HepG2 (cell line): ENCODE measurements around the gene EIF5B. TPM values are rescaled to one million over a fixed set of nuclear protein-coding genes. Genes with fewer than 3 reads are reported as not detected.

Source experiments
- ATAC-seq: fragments of 200-7000 bp; cut with Tn5 transposase; 3 replicates; pipeline ENCODE4 v1.9.1; 2020; ENCODE audit warnings: mild to moderate bottlenecking, moderate library complexity
- BruUV-seq: library from RNA; stranded (reverse); fragments of 400-500 nt; replicated peaks from 2 replicates; lab custom pipeline; 2021; lab: Mats Ljungman, UMichigan
- CTCF ChIA-PET: fragments of 300-600 bp; formaldehyde crosslinking; extraction: SDS; loops from one replicate; lab custom pipeline; 2021; ENCODE audit warnings: low total read pairs, inconsistent platforms, low intra/inter-chr PET ratio; lab: Yijun Ruan, JAX
- POLR2A ChIA-PET: fragments of 350-600 bp; sonication (Branson Sonifier 250); formaldehyde crosslinking; loops from one replicate; lab custom pipeline; 2020; ENCODE audit warnings: antibody characterized with exemption, inconsistent platforms; lab: Yijun Ruan, JAX
- DNase-seq: peaks from one replicate; pipeline ENCODE4 v3.0.0-alpha.2; 2015; ENCODE audit warnings: low spot score
- FAIRE-seq: peaks from 3 replicates; lab custom pipeline; 2011; peaks lifted over from hg19 to GRCh38; lab: Jason Lieb, UNC
- H2AFZ ChIP-seq: one replicate; pipeline ENCODE4 v1.6.1; 2011; ENCODE audit warnings: low read length, inconsistent platforms
- H3K27ac ChIP-seq: fragments of 300-600 bp; 3 replicates; pipeline ENCODE4 v1.8.0; 2011; ENCODE audit warnings: mixed run types, mild to moderate bottlenecking, mixed read lengths, low read length, inconsistent platforms; ENCODE audit not compliant: insufficient read depth; ENCODE audit errors: extremely low read length
- H3K27me3 ChIP-seq, 2 experiments: fragments of 200-600 bp in 1 of 2; 2 replicates in 1 of 2; 3 replicates in 1 of 2; pipeline versions ENCODE4 v1.6.0 to v1.8.0; 2011; ENCODE audit warnings: low read length in 2 of 2, mild to moderate bottlenecking in 2 of 2, moderate library complexity in 2 of 2, inconsistent platforms in 1 of 2; ENCODE audit not compliant: insufficient read depth in 2 of 2, control insufficient read depth in 1 of 2
- H3K36me3 ChIP-seq, 2 experiments: fragments of 200-600 bp in 1 of 2; replicated peaks in 1 of 2; 2 replicates in 1 of 2; 3 replicates in 1 of 2; pipeline versions ENCODE4 v1.5.1 to v1.8.0; 2011; ENCODE audit warnings: low read length in 2 of 2, inconsistent platforms in 1 of 2; ENCODE audit not compliant: insufficient read depth in 2 of 2, control insufficient read depth in 1 of 2
- H3K4me1 ChIP-seq: 2 replicates; pipeline ENCODE4 v1.5.1; 2012; ENCODE audit warnings: low read length, inconsistent platforms; ENCODE audit not compliant: insufficient read depth
- H3K4me2 ChIP-seq: 2 replicates; pipeline ENCODE4 v1.6.0; 2011; ENCODE audit warnings: low read depth, low read length, inconsistent platforms
- H3K4me3 ChIP-seq, 3 experiments: fragments of 200-600 bp in 1 of 3; sonication (generic), shearing (Covaris generic) in 1 of 3; replicated peaks in 1 of 3; 2 replicates each; pipeline ENCODE4 v1.5.1; 2011 to 2016; ENCODE audit warnings: low read length in 3 of 3, inconsistent platforms in 2 of 3, low read depth in 2 of 3, mild to moderate bottlenecking in 2 of 3, control low read depth in 1 of 3, mixed read lengths in 1 of 3; ENCODE audit not compliant: insufficient read depth in 1 of 3
- H3K79me2 ChIP-seq: one replicate; pipeline ENCODE4 v1.6.1; 2011; ENCODE audit warnings: low read length, inconsistent platforms; ENCODE audit not compliant: insufficient read depth
- H3K9ac ChIP-seq: 2 replicates; pipeline ENCODE4 v1.6.0; 2011; ENCODE audit warnings: mild to moderate bottlenecking, low read depth, low read length, inconsistent platforms; ENCODE audit not compliant: insufficient read depth
- H3K9me3 ChIP-seq: 2 replicates; pipeline ENCODE4 v1.5.1; 2012; ENCODE audit warnings: mild to moderate bottlenecking, low read length
- H4K20me1 ChIP-seq: 2 replicates; pipeline ENCODE4 v1.6.0; 2011; ENCODE audit warnings: inconsistent platforms, mild to moderate bottlenecking, low read length, moderate library complexity; ENCODE audit not compliant: insufficient read depth
- FLYWCH1 ChIP-seq: sonication (generic); formaldehyde crosslinking; IDR thresholded peaks from 2 replicates; pipeline ENCODE4 v1.8.1; 2023; ENCODE audit warnings: mild to moderate bottlenecking, missing genetic modification reagents
- JUND ChIP-seq: sonication (generic); formaldehyde crosslinking; IDR thresholded peaks from 2 replicates; pipeline ENCODE4 v1.8.0; 2022; ENCODE audit warnings: mild to moderate bottlenecking, missing genetic modification reagents
- NFIC ChIP-seq: IDR thresholded peaks from 2 replicates; pipeline ENCODE4 v1.6.1; 2012; ENCODE audit warnings: mild to moderate bottlenecking, low read length, inconsistent platforms
- SOX13 ChIP-seq, 3 experiments: fragments of 450-650 bp in 1 of 3; sonication (generic) in 1 of 3; formaldehyde crosslinking in 1 of 3; IDR thresholded peaks in 2 of 3; conservative IDR thresholded peaks in 1 of 3; 2 replicates each; pipeline versions ENCODE4 v1.5.0 to v1.6.1; 2016 to 2020; ENCODE audit warnings: antibody characterized with exemption in 1 of 3, mild to moderate bottlenecking in 1 of 3, missing compliant biosample characterization in 1 of 3, missing genetic modification reagents in 1 of 3, moderate library complexity in 1 of 3
- SP140L ChIP-seq: sonication (generic); formaldehyde crosslinking; IDR thresholded peaks from 2 replicates; pipeline ENCODE4 v1.4.0; 2020; ENCODE audit warnings: missing genetic modification reagents, borderline replicate concordance
- WGBS: methylation state at CpG from one replicate; pipeline ENCODE4 v1.1.6; 2017; ENCODE audit warnings: low lambda C conversion rate; 5-methylcytosine and 5-hydroxymethylcytosine counted together
- in situ Hi-C: cut with HindIII; loops from 2 replicates; pipeline ENCODE4 v1.10.0; 2017; ENCODE audit warnings: low pct_unique_long_range_greater_than_20kb; ENCODE audit not compliant: extremely low pct_ligation_motif_present
- intact Hi-C: fragments of 100-400 bp; cut with micrococcal nuclease; formaldehyde crosslinking; loops from one replicate; pipeline ENCODE4 v1.10.0; 2022; ENCODE audit not compliant: unreplicated experiment
- polyA plus RNA-seq, 8 experiments: library from polyadenylated mRNA; depleted of rRNA in 3 of 8; stranded (reverse) in 7 of 8; unstranded in 1 of 8; fragments of >200 nt; fragmentation: Illumina TruSeq in 4 of 8; extraction: Trizol in 4 of 8; gene quantifications; 2 replicates each; pipeline versions ENCODE4 v1.2.1 to v1.2.3, GENCODE V29; 2011 to 2016; ENCODE audit warnings: low read depth in 4 of 8, missing spikeins in 1 of 8, mixed read lengths in 1 of 8; ENCODE audit not compliant: insufficient read depth in 1 of 8
- total RNA-seq, 5 experiments: library from RNA; depleted of rRNA; stranded (reverse); fragments of >200 nt; fragmentation: Illumina TruSeq; extraction: Trizol; gene quantifications; 2 replicates each; pipeline ENCODE4 v1.2.3, GENCODE V29; 2016; ENCODE audit warnings: low read depth in 1 of 5
- TF ChIP-seq, protein P1 (sequence below), 2 experiments: sonication (generic) in 1 of 2; formaldehyde crosslinking in 1 of 2; IDR thresholded peaks; 2 replicates each; pipeline versions ENCODE4 v1.4.0 to v1.6.1; 2018 to 2020; ENCODE audit warnings: missing genetic modification reagents in 2 of 2, borderline replicate concordance in 1 of 2, low read depth in 1 of 2, mild to moderate bottlenecking in 1 of 2, missing biosample characterization in 1 of 2
- TF ChIP-seq, protein P2 (sequence below): sonication (generic); formaldehyde crosslinking; IDR thresholded peaks from 2 replicates; pipeline ENCODE4 v1.8.1; 2022; ENCODE audit warnings: mild to moderate bottlenecking, missing genetic modification reagents
- TF ChIP-seq, protein P3 (sequence below): sonication (generic); formaldehyde crosslinking; IDR thresholded peaks from 2 replicates; pipeline ENCODE4 v1.5.0; 2020; ENCODE audit warnings: missing genetic modification reagents
- TF ChIP-seq, protein P4 (sequence below), 2 experiments: sonication (generic) in 1 of 2; formaldehyde crosslinking in 1 of 2; IDR thresholded peaks; 2 replicates each; pipeline versions ENCODE4 v1.6.1 to v1.9.0; 2014 to 2022; ENCODE audit warnings: antibody characterized with exemption in 1 of 2, borderline replicate concordance in 1 of 2, inconsistent platforms in 1 of 2, low read depth in 1 of 2, missing genetic modification reagents in 1 of 2

EIF5B gene
- total and polyA plus RNA-seq, 2 of the 13 experiments (the other 11 are each of a cell fraction or from before 2014, with no cell fraction given): 8.8 to 32.1 TPM

DNA sequence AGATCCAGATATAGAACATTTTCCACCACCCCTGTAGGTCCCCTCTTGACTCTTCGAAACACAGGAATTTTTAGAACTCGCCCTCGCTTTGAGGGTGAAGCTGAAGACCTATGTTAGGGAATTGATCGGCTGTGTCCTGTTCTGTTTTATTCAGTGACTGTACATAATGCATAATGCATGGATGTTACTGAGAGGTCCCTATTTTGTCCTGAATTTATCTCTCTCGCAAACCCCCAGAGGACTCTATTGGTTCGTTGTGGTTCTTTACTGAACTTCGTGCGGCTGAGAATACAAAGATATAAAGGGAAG lies 431 bp upstream of the EIF5B start:
- no peaks in the 10 kb centered on the region; a peak in 1 of 5 replicates for H3K27me3 ChIP-seq
- H3K79me2 ChIP-seq: peaks cover 80% of the 10 kb centered on the region
- ATAC-seq: peak; percentile 40
- peak overlapping the region; percentile 88 for H3K27ac ChIP-seq
- no peaks in the 10 kb centered on the region for H3K9me3 ChIP-seq
- WGBS: 2% methylated on average over 8 of the region's 8 CpGs
- no TSS peak for BruUV-seq
- peaks cover 58% of the 10 kb centered on the region for H3K4me1 ChIP-seq
- peak overlapping the region; percentile 95 for H3K9ac ChIP-seq
- POLR2A ChIA-PET: interaction anchor here (0.6 to 4.2 kb wide), 24 partner anchors 11 to 1226 kb away, joined by 3 to 103 read pairs (median 4); partner anchors contain the start of genes C2orf15, LIPT1, MITD1 and MRPL30
- peaks cover 27% of the 10 kb centered on the region for H4K20me1 ChIP-seq
- in situ Hi-C loops: loop anchor here (5.0 kb wide), 1 partner anchor 154 kb away; the partner anchor contains the start of genes MITD1 and MRPL30
- H3K36me3 ChIP-seq: peaks cover 3 to 13% of the 10 kb centered on the region in 2 experiments; a peak in 2 of 5 replicates
- no peak for FAIRE-seq
- intact Hi-C loops: loop anchor here (1.0 to 5.0 kb wide), 7 partner anchors 36 to 729 kb away; partner anchors contain the start of genes C2orf15, COA5, MITD1 and MRPL30
- peak overlapping the region; percentile 97 for H2AFZ ChIP-seq
- peak overlapping the region; percentile 88 to 98 (median 89) for H3K4me3 ChIP-seq
- H3K4me2 ChIP-seq: peak overlapping the region; percentile 96
- CTCF ChIA-PET: no interaction called here
- DNase-seq: no peak
- TF ChIP-seq JUND (CRISPR knock-in tag): no peak
- no peak for TF ChIP-seq SOX13 (IDR thresholded peaks at IDR 0.05)
- TF ChIP-seq SOX13 (CRISPR knock-in tag; conservative IDR thresholded peaks at IDR 0.05 in 1 of 2, IDR thresholded peaks at IDR 0.05 in 1 of 2): 0 out of 4 replicates have a peak, but pooled peaks of 1 of the 2 experiments have one; percentile 88
- 0 out of 2 replicates have a peak, but pooled peaks have one; percentile 3 for TF ChIP-seq FLYWCH1 (CRISPR knock-in tag)
- TF ChIP-seq, protein P1, sequence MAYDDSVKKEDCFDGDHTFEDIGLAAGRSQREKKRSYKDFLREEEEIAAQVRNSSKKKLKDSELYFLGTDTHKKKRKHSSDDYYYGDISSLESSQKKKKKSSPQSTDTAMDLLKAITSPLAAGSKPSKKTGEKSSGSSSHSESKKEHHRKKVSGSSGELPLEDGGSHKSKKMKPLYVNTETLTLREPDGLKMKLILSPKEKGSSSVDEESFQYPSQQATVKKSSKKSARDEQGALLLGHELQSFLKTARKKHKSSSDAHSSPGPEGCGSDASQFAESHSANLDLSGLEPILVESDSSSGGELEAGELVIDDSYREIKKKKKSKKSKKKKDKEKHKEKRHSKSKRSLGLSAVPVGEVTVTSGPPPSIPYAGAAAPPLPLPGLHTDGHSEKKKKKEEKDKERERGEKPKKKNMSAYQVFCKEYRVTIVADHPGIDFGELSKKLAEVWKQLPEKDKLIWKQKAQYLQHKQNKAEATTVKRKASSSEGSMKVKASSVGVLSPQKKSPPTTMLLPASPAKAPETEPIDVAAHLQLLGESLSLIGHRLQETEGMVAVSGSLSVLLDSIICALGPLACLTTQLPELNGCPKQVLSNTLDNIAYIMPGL (CRISPR knock-in tag; IDR thresholded peaks at IDR 0.05; ENCODE audit: borderline replicate concordance in 1 of 2, low read depth in 1 of 2): peak in 1 of 2 experiments; percentile 14; a peak in 1 of 4 replicates
- peak; percentile 45; the same call in 1 of the 2 replicates for TF ChIP-seq NFIC
- TF ChIP-seq, protein P2, sequence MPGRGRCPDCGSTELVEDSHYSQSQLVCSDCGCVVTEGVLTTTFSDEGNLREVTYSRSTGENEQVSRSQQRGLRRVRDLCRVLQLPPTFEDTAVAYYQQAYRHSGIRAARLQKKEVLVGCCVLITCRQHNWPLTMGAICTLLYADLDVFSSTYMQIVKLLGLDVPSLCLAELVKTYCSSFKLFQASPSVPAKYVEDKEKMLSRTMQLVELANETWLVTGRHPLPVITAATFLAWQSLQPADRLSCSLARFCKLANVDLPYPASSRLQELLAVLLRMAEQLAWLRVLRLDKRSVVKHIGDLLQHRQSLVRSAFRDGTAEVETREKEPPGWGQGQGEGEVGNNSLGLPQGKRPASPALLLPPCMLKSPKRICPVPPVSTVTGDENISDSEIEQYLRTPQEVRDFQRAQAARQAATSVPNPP: no peak
- TF ChIP-seq, protein P3, sequence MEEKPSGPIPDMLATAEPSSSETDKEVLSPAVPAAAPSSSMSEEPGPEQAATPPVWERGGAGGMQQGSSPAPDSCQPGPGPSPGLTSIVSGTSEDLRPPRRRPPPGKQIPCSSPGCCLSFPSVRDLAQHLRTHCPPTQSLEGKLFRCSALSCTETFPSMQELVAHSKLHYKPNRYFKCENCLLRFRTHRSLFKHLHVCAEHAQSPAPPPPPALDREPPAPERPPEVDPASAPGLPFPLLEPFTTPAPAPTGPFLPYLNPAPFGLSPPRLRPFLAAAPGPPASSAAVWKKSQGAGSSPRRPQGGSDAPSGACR (CRISPR knock-in tag): 0 out of 2 replicates have a peak, but pooled peaks have one; percentile 83
- TF ChIP-seq SP140L: 0 out of 2 replicates have a peak, but pooled peaks have one; percentile 6
- TF ChIP-seq, protein P4, sequence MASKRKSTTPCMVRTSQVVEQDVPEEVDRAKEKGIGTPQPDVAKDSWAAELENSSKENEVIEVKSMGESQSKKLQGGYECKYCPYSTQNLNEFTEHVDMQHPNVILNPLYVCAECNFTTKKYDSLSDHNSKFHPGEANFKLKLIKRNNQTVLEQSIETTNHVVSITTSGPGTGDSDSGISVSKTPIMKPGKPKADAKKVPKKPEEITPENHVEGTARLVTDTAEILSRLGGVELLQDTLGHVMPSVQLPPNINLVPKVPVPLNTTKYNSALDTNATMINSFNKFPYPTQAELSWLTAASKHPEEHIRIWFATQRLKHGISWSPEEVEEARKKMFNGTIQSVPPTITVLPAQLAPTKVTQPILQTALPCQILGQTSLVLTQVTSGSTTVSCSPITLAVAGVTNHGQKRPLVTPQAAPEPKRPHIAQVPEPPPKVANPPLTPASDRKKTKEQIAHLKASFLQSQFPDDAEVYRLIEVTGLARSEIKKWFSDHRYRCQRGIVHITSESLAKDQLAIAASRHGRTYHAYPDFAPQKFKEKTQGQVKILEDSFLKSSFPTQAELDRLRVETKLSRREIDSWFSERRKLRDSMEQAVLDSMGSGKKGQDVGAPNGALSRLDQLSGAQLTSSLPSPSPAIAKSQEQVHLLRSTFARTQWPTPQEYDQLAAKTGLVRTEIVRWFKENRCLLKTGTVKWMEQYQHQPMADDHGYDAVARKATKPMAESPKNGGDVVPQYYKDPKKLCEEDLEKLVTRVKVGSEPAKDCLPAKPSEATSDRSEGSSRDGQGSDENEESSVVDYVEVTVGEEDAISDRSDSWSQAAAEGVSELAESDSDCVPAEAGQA (IDR thresholded peaks at IDR 0.05; ENCODE audit: low read depth): no peak
- TF ChIP-seq, protein P4 (CRISPR knock-in tag; IDR thresholded peaks at IDR 0.05; ENCODE audit: borderline replicate concordance): 0 out of 2 replicates have a peak, but pooled peaks have one; percentile 2
